Hepatic stellate cell (primary cell): ENCODE measurements around the gene MAP2K7.
A peak's percentile ranks its signal among the peaks of the same experiment; 100 is the strongest.

Experiments used
- DNase-seq: peaks from one replicate; pipeline ENCODE4 v3.0.0; 2011; ENCODE audit warnings: low spot score

MAP2K7 gene

DNA sequence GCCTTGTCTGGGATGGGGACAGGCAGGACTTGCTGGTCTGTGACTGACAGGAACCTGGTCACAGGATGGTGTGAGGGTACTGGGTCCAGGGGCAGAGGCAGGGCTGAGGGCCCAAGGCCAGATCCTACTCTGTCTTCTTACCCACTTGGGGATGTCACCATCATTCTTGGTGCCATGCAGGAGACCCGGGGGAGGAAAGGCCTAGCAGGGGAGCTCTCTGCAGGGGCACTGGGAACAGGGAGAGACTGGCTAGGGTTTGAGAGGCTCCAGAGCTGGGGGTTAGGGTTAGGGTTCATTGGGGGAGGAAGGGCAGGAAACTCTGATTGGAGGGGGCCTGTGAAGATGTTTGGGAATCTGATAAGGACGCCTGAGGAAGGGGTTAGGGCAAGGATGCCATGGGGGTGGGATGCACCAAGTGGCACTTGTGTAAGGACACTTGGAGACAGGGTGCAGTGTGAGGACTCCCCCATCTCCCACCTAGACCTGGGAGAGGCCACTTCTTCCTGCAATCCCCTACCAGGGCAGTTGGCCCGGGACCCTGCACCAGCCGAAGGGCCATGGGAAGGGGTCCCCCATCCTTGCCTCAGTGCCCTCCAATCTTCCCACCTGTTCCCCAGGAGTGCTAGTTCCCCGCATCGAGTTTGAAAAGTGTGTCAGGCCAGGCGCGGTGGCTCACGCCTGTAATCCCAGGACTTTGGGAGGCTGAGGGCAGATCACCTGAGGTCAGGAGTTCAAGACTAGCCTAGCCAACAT, 36.4 kb upstream of the MAP2K7 start:
- DNase-seq, result no peak

DNA sequence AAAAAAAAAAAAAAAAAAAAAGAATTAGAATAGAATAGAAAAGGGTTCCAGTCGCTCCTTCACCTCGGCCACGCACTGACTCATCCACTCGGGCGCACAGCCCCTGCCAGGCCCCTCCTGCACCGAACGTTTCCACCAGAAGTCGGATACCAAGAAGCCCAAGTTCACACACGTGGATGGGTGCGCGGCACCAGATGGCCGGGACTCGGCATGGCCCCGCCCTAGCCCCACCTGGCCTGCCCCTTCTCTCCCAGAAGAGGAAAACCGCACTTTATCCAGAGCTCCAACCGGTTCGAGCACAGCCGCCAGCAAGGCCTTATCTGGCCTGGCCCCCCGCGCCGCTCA, 35.4 kb upstream of the MAP2K7 start:
- DNase-seq, result no peak

DNA sequence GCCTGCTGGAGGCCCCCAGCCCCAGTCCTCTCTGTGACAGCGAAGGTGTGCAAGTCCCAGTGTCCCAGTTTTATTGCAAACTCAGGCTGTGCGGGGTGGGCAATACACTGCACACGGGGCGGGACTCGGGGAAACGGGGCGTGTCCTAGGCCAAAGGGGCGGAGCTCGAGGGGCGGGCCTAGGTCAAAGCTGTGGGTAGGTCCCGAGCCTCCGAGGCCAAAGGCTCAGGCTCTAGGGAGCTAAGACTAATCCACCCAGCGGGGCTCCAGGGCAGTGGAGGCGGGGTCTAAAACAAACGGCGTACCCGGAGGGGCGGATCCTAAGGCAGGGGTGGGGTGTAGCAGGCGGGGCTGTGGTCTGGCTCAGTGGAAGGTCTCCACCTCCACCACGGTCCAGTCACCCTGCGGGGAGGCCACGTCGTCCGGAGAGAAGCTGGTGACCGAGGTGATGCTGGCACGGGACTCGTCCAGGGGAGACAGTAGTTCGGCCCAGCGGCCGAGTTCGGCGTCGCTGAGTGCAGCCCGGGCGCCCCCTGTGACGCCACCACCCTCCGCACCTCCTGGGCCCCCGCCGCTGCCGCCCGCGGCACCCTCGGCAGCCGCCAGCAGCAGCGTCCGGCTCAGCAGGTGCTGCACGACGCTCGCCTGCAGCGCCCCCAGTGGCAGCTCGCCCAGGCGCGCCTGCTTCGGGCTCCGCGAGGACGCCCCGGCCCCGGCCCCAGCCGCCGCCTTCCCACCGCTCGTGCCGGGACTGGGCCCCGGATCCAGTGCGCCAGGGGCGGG, 34.8 kb upstream of the MAP2K7 start:
- DNase-seq, result peak; percentile 84

DNA sequence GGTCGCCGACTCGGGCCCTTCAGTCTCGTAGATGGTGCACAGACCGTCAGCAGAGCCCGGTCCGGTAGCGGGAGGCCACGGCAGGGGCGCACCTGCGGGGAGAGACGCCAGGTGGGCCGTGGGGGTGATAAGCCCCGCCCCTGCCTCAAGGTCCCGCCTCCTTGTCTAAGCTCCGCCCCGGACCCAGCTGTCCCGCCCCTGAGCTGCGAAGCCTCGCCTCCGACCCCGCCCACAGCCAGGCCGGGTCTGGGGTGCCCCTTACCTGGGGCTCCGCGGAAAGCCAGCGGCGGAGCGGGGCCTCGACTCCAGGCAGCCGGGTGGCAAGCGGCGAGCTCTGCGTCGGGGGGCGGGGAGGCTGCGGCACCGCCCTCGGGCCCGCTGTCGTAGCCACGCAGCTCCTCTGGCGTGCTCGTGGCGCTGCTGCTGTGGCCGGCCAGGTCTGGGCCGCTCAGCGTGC, 34.2 kb upstream of the MAP2K7 start:
- DNase-seq, result no peak

DNA sequence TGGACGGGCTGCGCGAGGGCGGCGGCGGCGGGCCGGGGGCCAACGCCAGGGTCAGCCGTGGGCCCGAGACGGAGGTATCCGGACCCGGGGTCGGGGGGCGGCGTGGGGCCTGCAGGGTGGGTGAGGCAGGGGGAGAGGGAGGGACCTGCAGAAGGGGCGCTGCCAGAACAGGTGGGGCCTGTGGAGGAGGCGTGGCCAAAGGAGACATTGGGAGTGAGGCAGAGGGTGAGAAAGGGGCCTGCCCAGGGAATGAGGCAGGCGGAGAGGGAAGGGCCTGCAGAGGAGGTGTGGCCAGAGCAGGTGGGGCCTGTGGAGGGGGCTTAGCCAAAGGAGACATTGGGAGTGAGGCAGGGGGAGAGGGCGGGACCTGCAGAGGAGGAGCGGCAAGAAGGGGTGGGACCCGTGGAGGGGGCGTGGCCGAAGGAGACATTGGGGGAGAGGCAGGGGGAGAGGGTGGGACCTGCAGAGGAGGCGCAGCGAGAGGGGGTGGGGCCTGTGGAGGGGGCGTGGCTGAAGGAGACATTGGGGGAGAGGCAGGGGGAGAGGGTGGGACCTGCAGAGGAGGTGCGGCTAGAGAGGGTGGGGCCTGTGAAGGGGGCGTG, 33.7 kb upstream of the MAP2K7 start:
- no peak for DNase-seq

DNA sequence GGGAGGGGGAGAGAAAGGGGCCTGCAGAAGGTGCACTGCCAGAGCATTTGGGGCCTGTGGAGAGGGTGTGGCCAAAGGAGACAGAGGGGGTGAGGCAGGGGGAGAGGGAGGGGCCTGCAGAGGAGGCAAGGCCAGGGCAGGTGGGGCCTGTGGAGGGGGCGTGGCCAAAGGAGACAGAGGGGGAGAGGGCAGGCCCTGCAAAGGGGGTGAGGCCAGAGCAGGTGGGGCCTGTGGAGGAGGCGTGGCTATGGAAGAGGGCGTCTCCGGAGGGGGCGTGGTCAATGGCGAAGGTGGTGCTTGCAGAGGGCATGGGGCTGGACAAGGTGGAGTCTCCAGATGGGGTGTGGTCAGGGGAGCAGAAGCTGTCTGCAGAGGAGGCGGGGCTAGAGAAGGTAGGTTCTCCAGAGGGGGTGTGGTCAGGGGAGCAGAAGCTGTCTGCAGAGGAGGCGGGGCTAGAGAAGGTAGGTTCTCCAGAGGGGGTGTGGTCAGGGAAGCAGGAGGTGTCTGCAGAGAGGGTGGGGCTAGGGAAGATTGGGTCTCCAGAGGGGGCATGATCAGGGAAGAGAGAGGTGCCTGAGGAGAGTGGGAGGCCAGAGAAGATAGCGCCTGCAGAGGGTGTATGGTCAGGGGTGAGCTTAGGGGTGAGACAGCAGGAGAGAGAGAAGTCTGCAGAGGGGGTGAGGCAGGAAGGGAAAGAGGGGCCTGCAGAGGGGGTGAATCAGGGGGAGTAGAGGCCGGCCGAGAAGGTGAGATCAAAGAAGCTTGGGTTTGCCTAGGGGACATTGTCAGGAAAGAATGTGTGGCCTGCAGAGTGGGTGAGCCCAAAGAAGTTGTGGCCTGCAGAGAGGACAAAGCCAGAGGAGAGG, 32.9 kb upstream of the MAP2K7 start:
- DNase-seq, result no peak

DNA sequence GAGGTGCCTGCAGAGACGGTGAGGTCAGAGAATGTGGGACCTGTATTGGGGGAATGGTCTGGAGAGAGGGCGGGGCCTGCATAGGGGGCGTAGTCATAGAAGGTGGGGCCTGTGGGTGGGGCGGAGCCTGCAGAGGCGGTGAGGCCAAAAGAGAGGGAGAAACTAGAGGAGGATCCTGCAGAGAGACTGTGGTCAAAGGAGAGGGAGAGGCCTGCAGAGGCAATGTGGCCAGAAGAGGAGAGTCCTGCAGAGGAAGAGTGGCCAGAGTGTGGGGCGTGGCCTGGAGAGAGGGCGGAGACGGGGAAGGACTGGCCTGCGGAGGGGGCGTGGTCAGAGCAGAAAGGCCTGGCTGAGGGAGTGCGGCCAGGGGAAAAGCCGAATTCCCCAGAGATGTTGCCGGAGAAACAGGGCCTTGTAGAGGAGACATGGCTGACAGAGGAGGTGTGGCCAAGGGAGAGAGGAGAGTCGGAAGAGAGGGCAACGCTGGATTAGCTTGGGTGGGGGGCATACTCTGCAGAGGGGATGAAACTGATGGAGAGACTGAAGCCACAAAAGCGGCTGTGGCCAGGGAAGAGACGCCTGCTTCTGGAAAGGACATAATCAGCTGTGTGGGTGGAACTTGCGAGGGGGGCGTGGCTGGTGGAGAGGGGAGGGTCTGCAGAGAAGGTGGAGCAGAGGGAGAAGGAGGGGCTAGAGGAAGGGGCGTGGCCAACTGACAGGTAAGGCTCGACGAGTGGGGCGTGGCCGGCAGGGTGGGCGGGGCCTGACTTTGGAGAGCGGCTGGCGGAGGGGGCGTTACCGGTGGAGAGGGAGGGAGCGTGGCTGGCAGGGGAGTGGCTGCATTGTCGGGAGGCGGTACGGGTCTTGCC, 32.0 kb upstream of the MAP2K7 start:
- DNase-seq, result peak; percentile 95

DNA sequence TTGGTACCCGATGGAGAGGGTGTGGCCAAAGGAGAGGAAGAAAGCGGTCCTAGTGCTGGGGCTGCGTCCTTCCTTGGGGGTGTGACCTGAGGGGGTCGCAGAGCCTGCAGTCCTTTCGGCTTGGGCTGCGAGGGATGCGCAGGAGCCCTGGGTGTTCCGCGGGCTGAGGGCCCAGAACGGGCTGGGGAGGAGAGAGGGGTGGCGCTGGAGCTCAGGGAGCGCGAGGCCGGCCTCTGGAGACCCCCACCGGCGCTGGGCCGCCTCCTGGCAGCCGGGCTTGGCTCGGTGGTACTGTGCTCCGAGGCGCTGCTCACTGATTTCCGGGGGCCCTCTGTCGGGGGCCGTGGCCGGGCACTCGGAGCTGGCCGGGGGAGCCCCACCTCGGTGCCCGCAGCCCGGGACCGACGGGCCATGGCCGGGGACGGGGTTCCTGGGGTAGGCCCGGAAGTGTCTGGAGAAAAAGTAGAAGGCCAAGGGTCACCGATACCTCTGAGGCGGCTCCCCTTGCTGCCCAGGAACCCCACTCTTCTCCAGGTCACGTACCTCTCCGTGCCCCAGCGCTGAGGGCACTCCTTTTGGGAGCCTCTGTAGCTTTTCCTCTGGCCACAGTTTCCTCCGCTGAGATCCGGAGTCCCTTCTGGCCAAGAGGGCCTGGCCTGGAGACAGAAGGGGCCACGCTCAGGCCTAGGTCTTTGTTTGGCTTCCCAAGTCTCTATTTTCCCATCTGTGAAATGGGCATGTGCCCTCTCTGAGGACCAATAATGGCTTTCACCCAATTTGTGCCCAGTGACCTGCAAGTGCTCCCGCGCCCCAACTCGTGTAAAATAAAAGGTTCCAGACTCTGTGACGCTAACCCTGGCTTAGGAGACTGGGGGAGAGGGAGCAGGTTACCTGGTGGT, 31.1 kb upstream of the MAP2K7 start:
- DNase-seq, result no peak

DNA sequence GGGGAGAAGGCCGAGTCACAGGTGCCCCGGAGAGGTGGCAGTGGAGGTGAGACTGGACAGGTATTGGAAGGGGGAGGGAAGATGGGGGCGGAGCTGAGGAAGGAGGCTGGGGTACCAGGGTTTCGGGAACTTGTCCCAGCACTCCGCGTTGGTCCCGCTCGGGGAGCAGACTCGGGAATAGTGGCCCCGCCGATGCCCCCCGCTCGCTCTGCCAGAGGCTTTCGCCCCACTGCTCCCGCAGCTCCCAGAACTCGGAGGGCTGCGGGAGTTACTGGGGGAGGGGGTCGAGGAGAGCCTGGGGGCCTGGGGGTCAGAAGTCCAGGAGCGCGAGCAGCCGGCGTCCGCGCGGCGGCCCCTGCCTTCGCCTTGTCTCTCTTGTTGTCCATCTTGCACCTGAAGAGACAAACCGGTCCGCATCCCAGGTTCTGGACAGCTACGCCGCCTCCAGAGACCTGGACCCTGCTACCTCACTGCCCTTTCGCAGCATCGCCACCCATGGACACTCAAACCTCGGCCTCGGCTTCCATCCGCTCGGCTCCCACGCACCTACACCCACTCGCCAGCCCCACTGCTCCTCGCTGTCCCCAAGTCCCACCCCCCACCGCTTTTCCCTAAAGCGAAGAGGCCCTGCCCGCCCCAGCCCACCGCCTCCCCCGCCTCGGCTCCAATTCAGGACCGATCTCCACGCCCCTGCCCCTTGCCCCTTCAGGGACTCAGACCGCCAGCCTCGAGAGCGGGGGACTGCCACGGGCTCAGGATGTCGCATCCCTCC, 30.2 kb upstream of the MAP2K7 start:
- DNase-seq, result no peak

DNA sequence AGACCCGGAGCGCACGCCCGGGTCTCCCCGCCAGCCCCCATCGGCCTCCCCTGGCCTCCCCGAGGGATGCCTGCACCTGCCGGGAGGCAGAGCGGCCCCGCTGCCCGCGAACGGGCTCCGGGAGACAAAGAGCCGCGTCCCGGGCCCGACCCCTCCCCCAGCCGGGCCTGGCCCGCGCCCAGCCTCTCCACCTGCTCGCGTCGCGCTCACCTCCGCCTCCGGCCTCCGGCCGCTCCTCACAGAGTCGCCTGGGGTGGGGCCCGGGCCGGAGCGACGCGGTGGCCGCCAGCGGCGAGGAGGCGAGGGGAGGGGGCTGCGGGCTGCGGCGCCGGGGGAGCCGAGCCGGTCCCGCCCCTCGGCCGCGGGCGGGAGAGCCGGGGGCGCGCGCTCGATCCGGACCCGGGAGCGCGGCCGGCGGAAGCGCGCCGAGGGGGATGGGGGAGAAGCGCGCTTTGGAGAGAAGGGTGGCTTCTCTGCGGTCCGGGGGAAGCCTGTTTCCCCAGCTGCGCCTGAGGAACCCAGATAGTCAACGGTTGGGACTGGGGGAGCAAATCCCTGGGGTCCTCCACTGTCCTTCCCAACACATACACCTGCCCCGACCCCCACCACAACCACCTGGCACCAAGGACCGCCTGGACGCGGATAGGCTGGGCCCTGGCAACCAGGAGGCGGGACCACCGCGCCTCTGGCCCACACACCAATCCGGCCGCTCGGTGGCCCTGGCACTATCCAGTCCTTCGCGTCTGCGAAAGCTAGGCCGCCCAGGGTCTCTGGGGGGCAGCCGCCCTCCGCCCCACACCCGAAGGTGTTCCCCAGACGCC, 29.4 kb upstream of the MAP2K7 start, which contains the start of gene PRR36:
Gene PRR36, minus strand, starts transcription at position 315 of the 821 bp plus-strand sequence. CDS start 701 bp downstream, outside the sequence.
- no peak for DNase-seq

DNA sequence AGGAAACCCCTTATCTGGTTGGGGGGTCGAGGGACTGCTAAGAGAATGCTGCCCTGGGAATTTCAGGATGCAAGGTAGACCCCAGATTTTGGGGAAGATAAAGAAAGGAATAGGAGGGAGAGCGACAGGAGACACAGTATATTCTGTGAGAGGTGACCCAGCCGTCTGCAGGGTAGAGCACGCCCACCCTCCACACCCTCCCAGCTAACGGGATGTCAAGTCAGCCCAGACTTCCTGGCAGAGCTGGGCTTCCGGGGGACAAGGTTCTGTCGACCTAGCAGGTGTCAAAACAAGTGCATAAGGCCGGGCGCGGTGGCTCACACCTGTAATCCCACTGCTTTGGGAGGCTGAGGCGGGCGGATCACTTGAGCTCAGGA, 28.8 kb upstream of the MAP2K7 start:
- DNase-seq, result no peak

DNA sequence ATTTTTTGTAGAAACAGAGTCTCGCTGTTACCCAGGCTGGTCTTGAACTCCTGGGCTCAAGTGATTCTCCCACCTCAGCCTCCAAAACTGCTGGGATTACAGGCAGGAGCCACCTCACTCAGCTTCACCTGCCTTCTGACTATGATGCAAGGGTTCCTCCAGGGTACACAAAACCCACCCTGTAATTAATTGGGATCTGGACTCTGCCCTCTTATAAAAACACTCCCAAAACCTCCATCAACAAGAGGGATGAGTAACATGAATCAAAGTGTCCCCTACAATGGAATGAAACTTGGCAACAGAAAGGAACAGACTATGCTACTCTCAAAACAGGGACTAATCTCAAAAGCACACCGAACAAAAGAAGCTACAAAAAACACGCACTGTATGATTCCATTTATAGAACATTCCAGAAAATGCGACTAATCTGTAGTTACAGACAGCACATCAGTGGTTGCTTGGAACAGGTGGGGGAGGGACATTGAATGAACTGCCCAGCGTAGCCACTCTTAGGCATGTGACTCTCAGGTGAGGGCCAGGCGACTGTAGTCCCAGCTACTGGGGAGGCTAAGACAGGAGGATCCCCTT, 26.3 kb upstream of the MAP2K7 start:
- no peak for DNase-seq

DNA sequence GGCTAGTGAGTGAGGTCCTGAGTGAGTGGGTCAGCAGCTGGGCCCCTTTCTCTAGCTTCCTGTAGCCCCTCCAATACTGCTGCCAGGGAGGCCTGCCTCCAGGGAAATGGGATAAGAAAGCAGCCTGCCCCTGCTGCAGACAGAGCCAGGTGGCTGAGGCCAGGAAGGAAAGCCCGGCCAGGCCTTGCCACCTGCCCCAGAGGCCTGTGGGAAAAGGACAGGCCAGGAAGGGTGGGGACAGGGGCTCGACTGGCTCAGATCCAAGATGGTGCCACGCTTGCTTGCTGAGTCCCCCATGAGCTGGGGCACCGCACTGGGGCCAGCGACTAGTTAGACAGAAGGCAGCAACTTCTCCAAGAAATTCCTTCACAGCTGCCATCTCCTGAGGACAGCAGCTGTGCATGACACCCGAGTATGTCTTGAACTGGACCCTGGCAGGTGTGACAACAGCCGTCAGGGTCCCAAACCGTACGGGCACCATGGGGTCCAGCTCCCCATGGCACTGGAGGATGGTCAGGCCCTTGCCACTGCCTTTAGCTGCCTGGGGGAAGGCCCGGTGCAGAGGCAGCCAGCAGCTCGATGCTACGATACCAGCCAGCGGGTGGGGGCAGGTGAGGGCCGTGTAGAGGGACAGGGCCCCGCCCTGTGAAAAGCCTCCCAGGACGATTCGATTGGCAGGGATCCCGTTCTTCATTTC, 24.4 kb upstream of the MAP2K7 start:
- no peak for DNase-seq

DNA sequence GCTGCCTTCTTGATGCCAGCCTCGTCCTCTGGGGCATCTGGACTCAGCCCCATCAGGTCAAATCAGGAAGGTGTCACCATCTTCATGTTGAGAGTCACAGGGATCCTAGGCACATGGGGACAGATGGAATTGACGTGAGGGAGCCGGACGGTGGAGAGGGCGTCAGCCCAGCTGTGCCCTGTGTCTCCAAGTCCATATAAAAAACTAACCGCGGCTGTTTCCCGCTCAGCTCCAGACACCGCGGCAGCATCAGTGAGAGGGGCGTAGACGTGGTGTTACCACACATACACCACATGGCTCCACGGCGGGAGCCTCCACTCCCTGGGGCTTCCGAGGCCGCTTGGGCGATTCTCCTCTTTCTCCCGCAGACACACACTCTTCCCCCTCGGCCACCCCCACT, 23.8 kb upstream of the MAP2K7 start:
- DNase-seq, result no peak

DNA sequence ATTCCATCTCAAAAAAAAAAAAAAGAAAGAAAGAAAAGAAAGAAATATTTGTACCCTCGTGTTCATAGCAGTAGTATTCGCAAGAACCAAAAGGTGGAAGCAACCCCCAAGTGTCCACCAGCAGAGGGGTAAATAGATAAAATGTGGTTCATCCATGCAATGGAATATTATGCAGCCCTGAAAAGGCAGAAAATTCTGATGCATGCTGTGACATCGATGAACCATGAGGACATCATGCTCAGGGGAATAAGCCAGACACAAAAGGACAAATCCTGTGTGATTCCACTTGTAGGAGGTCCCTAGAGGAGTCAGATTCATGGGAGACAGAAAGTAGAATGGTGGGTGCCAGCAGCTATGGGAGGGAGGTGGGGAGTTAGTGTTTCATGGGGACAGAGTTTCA, 21.8 kb upstream of the MAP2K7 start:
- no peak for DNase-seq

DNA sequence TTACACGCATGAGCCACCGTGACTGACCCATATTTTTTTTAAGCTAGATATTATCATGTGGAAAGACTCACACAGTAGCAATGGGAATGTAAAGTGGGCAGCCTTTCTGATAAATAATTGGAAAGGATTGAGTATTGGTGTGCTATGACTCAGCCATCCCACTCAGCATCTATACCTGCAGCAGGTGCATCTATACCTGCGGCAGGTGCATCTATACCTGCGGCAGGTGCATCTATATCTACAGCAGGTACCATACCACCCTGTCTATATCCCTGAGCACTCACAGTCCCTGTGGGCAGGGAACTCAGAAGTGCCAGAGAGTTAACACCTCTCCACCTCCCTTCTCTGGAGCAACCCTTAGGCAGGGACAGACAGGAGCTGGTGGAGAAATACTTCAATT, 20.6 kb upstream of the MAP2K7 start:
- DNase-seq, result no peak

DNA sequence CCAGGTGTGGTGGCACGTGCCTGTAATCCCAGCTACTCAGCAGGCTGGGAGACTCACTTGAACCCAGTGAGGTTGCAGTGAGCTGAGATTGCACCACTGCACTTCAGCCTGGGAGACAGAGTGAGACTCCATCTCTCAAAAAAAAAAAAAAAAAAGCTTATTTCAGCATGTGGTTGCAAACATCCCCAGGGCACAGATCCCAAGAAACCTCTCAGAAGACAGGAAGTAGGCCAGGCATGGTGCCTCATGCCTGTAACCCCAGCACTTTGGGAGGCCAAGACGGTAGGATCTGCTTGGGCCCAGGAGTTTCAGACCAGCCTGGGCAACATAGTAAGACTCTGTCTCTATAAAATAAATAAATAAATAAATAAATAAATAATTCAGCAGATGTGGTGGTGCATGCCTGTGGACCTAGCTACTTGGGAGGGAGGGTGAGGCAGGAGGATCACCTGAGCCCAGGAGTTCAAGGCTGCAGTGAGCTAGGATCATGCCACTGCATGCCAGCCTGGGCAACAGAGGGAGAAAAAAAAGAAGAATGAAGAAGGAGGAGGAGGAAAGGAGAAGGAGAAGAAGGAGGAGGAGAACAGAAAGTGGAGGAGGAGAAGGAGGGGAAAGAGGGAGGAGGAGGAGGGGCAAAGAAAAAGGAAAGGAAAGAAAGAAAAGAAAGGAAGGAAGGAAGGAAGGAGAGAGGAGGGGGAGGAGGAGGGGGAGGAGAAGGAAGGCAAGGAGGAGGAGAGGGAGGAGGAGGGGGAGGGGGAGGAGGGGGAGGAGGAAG, 19.7 kb upstream of the MAP2K7 start:
- DNase-seq, result no peak
